Activated naive CD4-positive, alpha-beta T cell treated with anti-CD3 and anti-CD28 coated beads, Interleukin-2, amount 50 U/mL, for 24 hours (primary cell): ENCODE data around the gene USP40.

ENCODE experiments used
- H3K27ac Mint-ChIP-seq: one replicate; pipeline ENCODE4 v1.8.0; 2021; ENCODE audit warnings: mild to moderate bottlenecking, mixed read lengths
- H3K27me3 Mint-ChIP-seq: one replicate; pipeline ENCODE4 v1.8.0; 2021; ENCODE audit warnings: mixed read lengths
- H3K36me3 Mint-ChIP-seq: one replicate; pipeline ENCODE4 v1.8.0; 2021; ENCODE audit warnings: mixed read lengths
- H3K4me1 Mint-ChIP-seq: one replicate; pipeline ENCODE4 v1.8.0; 2021; ENCODE audit warnings: mixed read lengths
- H3K4me3 Mint-ChIP-seq: one replicate; pipeline ENCODE4 v1.8.0; 2021; ENCODE audit warnings: mild to moderate bottlenecking, mixed read lengths
- H3K9me3 Mint-ChIP-seq: one replicate; pipeline ENCODE4 v1.8.0; 2021; ENCODE audit warnings: mixed read lengths

USP40 gene

GRCh38 chr2:233429175-233429897 is 137.2 kb downstream of the USP40 start:
- H3K4me1 Mint-ChIP-seq, result peaks cover 87% of the 10 kb centered on the region
- H3K27ac Mint-ChIP-seq, result no peak overlapping the region
- peak overlapping the region; percentile 0 for H3K4me3 Mint-ChIP-seq
- H3K9me3 Mint-ChIP-seq, result peaks cover 5% of the 10 kb centered on the region
- peaks cover 12% of the 10 kb centered on the region for H3K36me3 Mint-ChIP-seq
- no peaks in the 10 kb centered on the region for H3K27me3 Mint-ChIP-seq

GRCh38 chr2:233428438-233428837 is 138.1 kb downstream of the USP40 start:
- no peak overlapping the region for H3K27ac Mint-ChIP-seq
- H3K4me1 Mint-ChIP-seq, result peaks cover 90% of the 10 kb centered on the region
- H3K4me3 Mint-ChIP-seq, result no peak overlapping the region
- peaks cover 5% of the 10 kb centered on the region for H3K9me3 Mint-ChIP-seq
- H3K27me3 Mint-ChIP-seq, result no peaks in the 10 kb centered on the region
- peaks cover 16% of the 10 kb centered on the region for H3K36me3 Mint-ChIP-seq

- Mint-ChIP-seq H3K27me3 (no peaks in the 10 kb centered on the region), H3K4me3 (no peak overlapping the region), H3K36me3 (peaks cover 16% of the 10 kb centered on the region), H3K4me1 (peaks cover 90% of the 10 kb centered on the region), H3K27ac (no peak overlapping the region), H3K9me3 (peaks cover 5% of the 10 kb centered on the region)
These were observed 138.6 kb downstream of the USP40 start for GRCh38 chr2:233428008-233428407.

GRCh38 chr2:233426619-233427342 is 139.8 kb downstream of the USP40 start:
- peak overlapping the region; percentile 28 for H3K4me3 Mint-ChIP-seq
- H3K27ac Mint-ChIP-seq, result peak overlapping the region; percentile 70
- H3K4me1 Mint-ChIP-seq, result peaks cover 96% of the 10 kb centered on the region
- H3K9me3 Mint-ChIP-seq, result peaks cover 5% of the 10 kb centered on the region
- no peaks in the 10 kb centered on the region for H3K27me3 Mint-ChIP-seq
- H3K36me3 Mint-ChIP-seq, result peaks cover 16% of the 10 kb centered on the region
